Fibroblast of lung (primary cell): ENCODE results near the gene BZW2. TPM values are rescaled to one million over a fixed set of nuclear protein-coding genes. Genes with fewer than 3 reads are reported as not detected.

ENCODE experiments used
- DNase-seq, 2 donors: peaks; one replicate each; pipeline versions ENCODE4 v3.0.0 to v3.0.0-alpha.2; 2010; ENCODE audit warnings: low read depth in 2 of 2
- H2AFZ ChIP-seq: 2 replicates; pipeline ENCODE4 v1.5.1; 2012; ENCODE audit warnings: low read length, control low read depth, inconsistent platforms
- H3K27ac ChIP-seq: 2 replicates; pipeline ENCODE4 v1.5.1; 2011; ENCODE audit warnings: low read length, control low read depth; ENCODE audit not compliant: insufficient read depth
- H3K27me3 ChIP-seq: 2 replicates; pipeline ENCODE4 v1.5.1; 2011; ENCODE audit warnings: mild to moderate bottlenecking, low read length; ENCODE audit not compliant: control insufficient read depth, insufficient read depth
- H3K36me3 ChIP-seq: 2 replicates; pipeline ENCODE4 v1.5.1; 2011; ENCODE audit warnings: low read length; ENCODE audit not compliant: control insufficient read depth, insufficient read depth
- H3K4me1 ChIP-seq: 2 replicates; pipeline ENCODE4 v1.5.1; 2011; ENCODE audit warnings: low read length; ENCODE audit not compliant: control insufficient read depth, insufficient read depth; ENCODE audit errors: extremely low read depth
- H3K4me2 ChIP-seq: 2 replicates; pipeline ENCODE4 v1.5.1; 2011; ENCODE audit warnings: low read length, control low read depth; ENCODE audit not compliant: insufficient read depth; ENCODE audit errors: extremely low read depth
- H3K4me3 ChIP-seq, 4 experiments: fragments of 200-600 bp in 1 of 4; sonication (generic) in 1 of 4; replicated peaks in 1 of 4; 2 replicates each; pipeline ENCODE4 v1.5.1; 2011 to 2016; ENCODE audit warnings: low read length in 4 of 4, low read depth in 3 of 4, mild to moderate bottlenecking in 3 of 4, control low read depth in 2 of 4, inconsistent platforms in 1 of 4, mixed read lengths in 1 of 4; ENCODE audit not compliant: insufficient read depth in 1 of 4; ENCODE audit errors: control extremely low read depth in 1 of 4
- H3K79me2 ChIP-seq: 2 replicates; pipeline ENCODE4 v1.5.1; 2012; ENCODE audit warnings: mild to moderate bottlenecking, low read length, inconsistent platforms; ENCODE audit not compliant: control insufficient read depth, insufficient read depth
- H3K9ac ChIP-seq: 2 replicates; pipeline ENCODE4 v1.5.1; 2011; ENCODE audit warnings: mild to moderate bottlenecking, low read length, control low read depth; ENCODE audit not compliant: insufficient read depth
- H3K9me3 ChIP-seq: 2 replicates; pipeline ENCODE4 v1.5.1; 2012; ENCODE audit warnings: low read depth, low read length; ENCODE audit not compliant: control insufficient read depth, insufficient read depth
- H4K20me1 ChIP-seq: 2 replicates; pipeline ENCODE4 v1.5.1; 2011; ENCODE audit warnings: low read length; ENCODE audit not compliant: control insufficient read depth, insufficient read depth; ENCODE audit errors: extremely low read depth
- CTCF ChIP-seq, 2 donors: IDR thresholded peaks in 1 of 2; conservative IDR thresholded peaks in 1 of 2; 1 replicate in 1 of 2; 2 replicates in 1 of 2; pipeline ENCODE4 v1.5.1; 2011 to 2012; ENCODE audit warnings: low read length in 2 of 2, control low read depth in 1 of 2, inconsistent platforms in 1 of 2, low read depth in 1 of 2, mild to moderate bottlenecking in 1 of 2
- EZH2 ChIP-seq: IDR thresholded peaks from 2 replicates; pipeline ENCODE4 v1.5.1; 2012; ENCODE audit warnings: low read length, control low read depth, mild to moderate bottlenecking; ENCODE audit errors: missing control alignments
- polyA plus RNA-seq, 2 donors: library from polyadenylated mRNA; depleted of rRNA in 1 of 2; stranded (reverse) in 1 of 2; unstranded in 1 of 2; fragments of >200 nt; gene quantifications; 2 replicates each; pipeline ENCODE4 v1.2.1, GENCODE V29; 2011 to 2012; ENCODE audit warnings: missing spikeins in 1 of 2
- total RNA-seq: library from RNA; depleted of rRNA; stranded (reverse); fragments of >200 nt; gene quantifications from 2 replicates; pipeline ENCODE4 v1.2.1, GENCODE V29; 2014

Gene BZW2
- total and polyA plus RNA-seq, 2 donors (not counting 1 experiment from before 2014, with no cell fraction given), result 43.3 to 88.8 TPM

DNA sequence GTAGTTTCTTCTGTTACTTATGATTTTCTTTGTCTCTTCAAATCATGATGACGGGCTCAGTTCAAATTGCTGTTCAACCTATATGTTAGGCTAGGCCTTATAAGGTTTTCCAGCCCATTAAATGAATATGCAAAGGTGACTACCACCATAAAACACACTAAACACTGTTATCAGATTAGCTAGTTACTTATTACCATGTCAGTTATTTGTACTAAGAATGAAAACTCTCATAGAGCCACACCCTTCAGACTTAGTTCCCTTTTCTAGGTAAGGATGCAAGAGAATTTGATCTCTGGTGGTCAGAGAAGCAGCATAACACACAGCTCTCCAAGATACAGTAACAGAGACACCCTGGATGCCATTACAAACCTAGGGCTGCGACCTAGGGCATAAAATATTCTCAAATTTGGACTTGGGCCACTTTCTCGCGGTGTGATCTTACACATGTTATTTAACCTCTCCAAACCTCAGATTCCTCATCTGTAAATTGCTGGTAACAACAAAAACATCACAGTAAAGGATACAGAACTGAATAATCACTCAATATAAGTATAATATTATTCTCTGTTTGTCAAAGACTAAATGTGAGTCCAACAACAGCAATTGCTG lies 36.0 kb upstream of the BZW2 start:
- Histone ChIP-seq H2AFZ (no peak overlapping the region), H3K36me3 (no peaks in the 10 kb centered on the region), H3K27ac (no peak overlapping the region), H4K20me1 (no peaks in the 10 kb centered on the region), H3K4me2 (no peak overlapping the region), H3K4me1 (no peaks in the 10 kb centered on the region), H3K79me2 (no peaks in the 10 kb centered on the region), H3K4me3 (no peak overlapping the region), H3K27me3 (no peaks in the 10 kb centered on the region), H3K9ac (no peak overlapping the region), H3K9me3 (no peaks in the 10 kb centered on the region)
- TF ChIP-seq CTCF (conservative IDR thresholded peaks at IDR 0.05 in 1 of 2, IDR thresholded peaks at IDR 0.05 in 1 of 2; ENCODE audit: low read depth in 1 of 2, low read length in 2 of 2) (no peak), EZH2 (no peak)
- DNase-seq, result no peak

GRCh38 chr7:16611711-16612110 lies 34.3 kb upstream of the BZW2 start:
- no peaks in the 10 kb centered on the region for H3K79me2 ChIP-seq
- TF ChIP-seq EZH2, result no peak
- TF ChIP-seq CTCF (conservative IDR thresholded peaks at IDR 0.05 in 1 of 2, IDR thresholded peaks at IDR 0.05 in 1 of 2; ENCODE audit: low read depth in 1 of 2, low read length in 2 of 2), result no peak
- H4K20me1 ChIP-seq, result no peaks in the 10 kb centered on the region
- H2AFZ ChIP-seq, result no peak overlapping the region
- no peaks in the 10 kb centered on the region for H3K9me3 ChIP-seq
- peaks cover 2% of the 10 kb centered on the region for H3K36me3 ChIP-seq
- no peaks in the 10 kb centered on the region for H3K4me1 ChIP-seq
- H3K27ac ChIP-seq, result no peak overlapping the region
- H3K9ac ChIP-seq, result no peak overlapping the region
- H3K27me3 ChIP-seq, result no peaks in the 10 kb centered on the region
- no peak for DNase-seq
- no peak overlapping the region for H3K4me2 ChIP-seq
- H3K4me3 ChIP-seq, result no peak overlapping the region

GRCh38 chr7:16615228-16615627 lies 30.8 kb upstream of the BZW2 start:
- Histone ChIP-seq H3K9ac (no peak overlapping the region), H3K27me3 (no peaks in the 10 kb centered on the region), H3K27ac (no peak overlapping the region), H3K79me2 (no peaks in the 10 kb centered on the region), H4K20me1 (no peaks in the 10 kb centered on the region), H2AFZ (no peak overlapping the region), H3K4me1 (no peaks in the 10 kb centered on the region), H3K9me3 (no peaks in the 10 kb centered on the region), H3K4me2 (no peak overlapping the region), H3K4me3 (no peak overlapping the region), H3K36me3 (peaks cover 4% of the 10 kb centered on the region)
- no peak for TF ChIP-seq EZH2
- TF ChIP-seq CTCF (conservative IDR thresholded peaks at IDR 0.05 in 1 of 2, IDR thresholded peaks at IDR 0.05 in 1 of 2; ENCODE audit: low read depth in 1 of 2, low read length in 2 of 2), result no peak
- DNase-seq, result no peak
